ENCODE data around the gene ARL6IP1. TPM values are rescaled to one million over a fixed set of nuclear protein-coding genes. Genes with fewer than 3 reads are reported as not detected.

ARL6IP1 gene
- 21.0 TPM for total RNA-seq
- long read RNA-seq, transcript ARL6IP1-201 (6 exons, 2,409 nt) = major isoform, 76 of 77 reads
- long read RNA-seq, partial matches to known transcripts = 0 of 77 reads
- long read RNA-seq, other reads (novel, unspliced or antisense) = 0 of 77 reads

DNA sequence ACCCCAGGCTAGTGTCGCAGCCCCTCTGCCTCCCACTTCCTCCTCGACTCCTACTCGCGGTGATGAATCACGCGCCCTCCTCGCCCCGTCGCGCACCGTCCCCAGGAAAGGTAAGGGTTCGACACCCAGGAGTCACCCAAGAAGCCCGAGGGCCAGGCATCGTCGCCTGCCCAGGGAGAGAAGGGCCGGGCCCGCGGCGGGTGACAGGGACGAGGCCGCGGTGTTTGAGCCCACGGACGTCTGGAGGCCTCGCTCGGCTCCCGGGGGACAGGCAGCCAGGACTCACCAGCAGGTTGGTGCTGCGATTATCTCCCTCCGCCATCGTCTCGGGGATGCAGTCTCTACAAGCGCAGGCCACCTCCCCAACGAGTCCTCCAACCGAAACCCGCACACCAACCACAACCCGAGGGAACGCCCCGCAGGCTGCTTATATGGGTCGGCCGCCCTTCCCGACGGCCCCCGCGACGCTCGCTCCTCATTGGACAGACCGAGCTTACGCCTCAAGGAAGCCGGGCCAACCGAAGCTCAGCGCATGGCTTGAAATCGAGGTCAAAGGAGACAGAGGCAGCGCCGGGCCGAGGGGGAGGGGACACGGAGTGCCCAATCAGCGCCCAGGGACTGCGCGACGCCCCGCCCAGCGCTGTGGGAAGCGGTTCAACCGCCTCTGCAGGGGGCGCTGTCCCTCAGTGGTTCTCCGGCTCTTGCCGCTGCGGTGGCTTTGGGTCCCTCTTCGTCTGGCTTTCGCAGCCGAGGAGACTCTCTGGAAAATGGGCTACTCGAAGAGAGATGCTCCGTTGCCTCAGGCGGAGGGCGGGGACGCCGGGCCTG, at the start of gene ARL6IP1:
ARL6IP1 (minus strand) TSS at position 405 of the 828 bp plus-strand sequence; CDS start at position 322, 83 bp downstream.
- DNase-seq (peak; percentile 100), ATAC-seq (ENCODE audit: poor library complexity) (peak; percentile 99)
- intact Hi-C loops (cut with DNase I) = no loop called here

DNA sequence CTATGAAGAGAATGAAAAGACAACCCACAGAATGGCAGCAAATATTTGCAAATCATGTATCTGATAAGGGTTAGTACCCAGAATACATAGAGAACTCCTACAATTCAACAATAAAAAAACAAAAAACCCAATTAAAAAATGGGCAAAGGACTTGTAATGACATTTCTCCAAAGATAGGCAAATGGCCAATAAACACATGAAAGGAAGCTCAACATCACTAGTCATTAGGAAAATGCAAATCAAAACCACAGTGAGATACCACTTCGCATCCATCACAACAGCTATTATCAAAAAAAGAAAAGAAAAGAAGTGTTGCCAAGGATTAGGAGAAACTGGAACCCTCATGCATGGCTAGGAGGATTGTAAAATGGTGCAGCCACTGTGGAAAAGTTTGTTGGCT, 45.1 kb upstream of the ARL6IP1 start:
- ATAC-seq (ENCODE audit: poor library complexity) (no peak), DNase-seq (no peak)
- intact Hi-C loops (cut with DNase I) = no loop called here

DNA sequence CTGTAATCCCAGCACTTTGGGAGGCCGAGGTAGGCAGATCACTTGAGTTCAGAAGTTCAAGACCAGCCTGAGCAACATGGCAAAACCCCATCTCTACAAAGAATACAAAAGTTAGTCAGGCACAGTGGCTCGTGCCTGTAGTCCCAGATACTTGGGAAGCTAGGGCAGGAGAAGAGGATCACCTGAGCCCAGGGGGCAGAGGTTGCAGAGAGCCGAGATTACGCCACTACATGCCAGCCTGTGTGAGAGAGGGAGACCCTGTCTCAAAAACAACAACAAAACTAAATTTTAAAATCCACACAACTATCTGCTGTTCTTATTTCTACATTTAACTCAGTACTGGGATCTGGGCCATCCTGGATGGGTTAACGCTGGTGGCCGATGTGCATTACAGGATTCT, 41.2 kb upstream of the ARL6IP1 start:
- ATAC-seq (ENCODE audit: poor library complexity) = no peak
- no peak for DNase-seq
- intact Hi-C loops (cut with DNase I) = no loop called here

DNA sequence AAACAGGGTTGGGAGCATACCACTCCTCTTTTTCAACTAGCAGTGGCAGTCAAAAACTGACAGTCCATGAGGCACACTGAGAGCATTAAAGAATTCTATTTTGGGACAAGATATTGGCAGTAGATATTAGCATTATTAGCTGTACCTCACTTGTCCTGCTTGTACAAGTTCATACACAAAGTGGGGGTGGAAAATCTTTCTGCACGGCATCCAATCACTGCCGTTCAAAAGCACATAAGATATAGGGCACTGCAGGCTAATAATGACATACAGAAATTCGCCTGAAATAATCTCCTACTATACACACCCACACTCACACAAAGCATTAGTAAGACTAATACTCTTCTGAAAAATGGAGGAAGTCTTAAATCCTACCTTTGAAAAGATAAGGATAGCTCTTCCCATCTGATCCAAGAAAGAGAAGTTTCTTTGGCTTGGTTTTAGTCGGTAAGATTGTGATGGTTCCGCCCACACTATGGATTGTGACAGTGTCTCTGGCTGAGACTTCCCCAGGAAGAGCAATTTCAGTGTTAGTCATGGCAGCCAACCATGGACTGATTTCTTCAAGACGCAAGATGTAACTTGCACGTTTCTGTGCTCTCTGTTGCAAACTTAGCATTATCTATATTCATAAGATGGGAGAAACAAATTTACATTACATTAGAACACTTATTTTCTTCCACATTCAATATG, 40.6 kb upstream of the ARL6IP1 start:
- intact Hi-C loops (cut with DNase I) = no loop called here
- no peak for DNase-seq

DNA sequence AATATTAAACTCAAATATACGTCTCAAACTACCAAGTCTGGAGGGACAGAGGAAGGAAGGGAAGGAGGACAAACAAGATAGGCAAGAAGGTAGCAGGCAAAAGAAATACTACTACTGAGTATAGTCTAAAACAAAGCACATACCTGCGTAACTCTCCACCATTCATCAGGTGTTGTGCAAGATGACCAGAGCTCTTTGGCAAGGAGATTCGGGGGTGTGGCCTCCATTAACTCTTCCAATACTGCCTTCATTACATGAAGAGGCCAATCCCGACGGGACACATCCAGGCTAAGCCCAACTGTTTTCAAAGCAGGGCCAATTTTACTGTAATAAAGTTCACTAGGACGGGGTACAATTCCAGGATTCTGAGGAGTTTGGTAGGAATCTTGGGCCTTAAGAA, 38.2 kb upstream of the ARL6IP1 start:
- intact Hi-C loops (cut with DNase I) = loop anchor here (10.0 kb wide), 1 partner anchor 45 kb away; no protein-coding TSS in a partner anchor
- DNase-seq (no peak), ATAC-seq (ENCODE audit: poor library complexity) (no peak)

More for the DNA sequence above, 40.6 kb upstream of the ARL6IP1 start:
- ATAC-seq (ENCODE audit: poor library complexity) = no peak

DNA sequence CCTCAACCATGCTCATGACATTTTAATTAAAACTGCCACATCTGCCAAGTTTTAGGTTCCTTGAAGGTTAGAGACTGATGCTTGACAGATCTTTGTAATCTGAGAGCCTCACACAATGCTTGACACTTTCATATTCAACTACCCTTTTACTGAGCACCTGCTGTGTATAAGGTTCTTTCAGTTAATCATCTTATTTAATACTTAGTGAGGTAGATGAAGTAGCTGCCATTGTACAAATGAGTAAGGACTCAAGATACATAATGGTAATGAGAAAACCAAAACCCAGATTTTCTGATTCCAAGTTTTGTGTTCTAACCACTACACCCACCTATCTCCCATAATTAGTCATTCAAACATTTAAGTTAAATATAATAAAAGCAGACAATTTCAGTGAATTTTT, 35.4 kb upstream of the ARL6IP1 start:
- DNase-seq = no peak
- intact Hi-C loops (cut with DNase I) = loop anchor here (10.0 kb wide), 1 partner anchor 48 kb away; no protein-coding TSS in a partner anchor
- ATAC-seq (ENCODE audit: poor library complexity) = no peak

DNA sequence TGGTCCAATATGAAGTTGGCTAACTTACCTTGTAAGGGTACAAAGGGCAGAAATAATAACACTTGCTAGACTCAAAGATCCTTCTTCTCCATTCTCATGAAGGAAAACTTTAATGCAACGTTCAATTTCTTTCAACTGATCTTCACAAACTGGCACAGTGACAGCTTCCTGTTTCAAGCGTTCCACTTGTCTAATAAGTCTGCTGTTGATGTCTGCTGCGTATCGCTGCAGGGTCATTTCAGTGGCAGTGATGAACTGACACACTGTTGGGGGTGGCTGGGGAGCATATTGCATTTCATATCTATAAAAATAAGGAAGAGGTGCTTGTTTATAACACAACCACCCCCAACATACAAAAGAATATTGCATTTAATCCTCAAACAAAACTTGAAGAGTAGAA, 33.5 kb upstream of the ARL6IP1 start:
- intact Hi-C loops (cut with DNase I) = loop anchor here (10.0 kb wide), 1 partner anchor 50 kb away; no protein-coding TSS in a partner anchor
- DNase-seq (no peak), ATAC-seq (ENCODE audit: poor library complexity) (no peak)

DNA sequence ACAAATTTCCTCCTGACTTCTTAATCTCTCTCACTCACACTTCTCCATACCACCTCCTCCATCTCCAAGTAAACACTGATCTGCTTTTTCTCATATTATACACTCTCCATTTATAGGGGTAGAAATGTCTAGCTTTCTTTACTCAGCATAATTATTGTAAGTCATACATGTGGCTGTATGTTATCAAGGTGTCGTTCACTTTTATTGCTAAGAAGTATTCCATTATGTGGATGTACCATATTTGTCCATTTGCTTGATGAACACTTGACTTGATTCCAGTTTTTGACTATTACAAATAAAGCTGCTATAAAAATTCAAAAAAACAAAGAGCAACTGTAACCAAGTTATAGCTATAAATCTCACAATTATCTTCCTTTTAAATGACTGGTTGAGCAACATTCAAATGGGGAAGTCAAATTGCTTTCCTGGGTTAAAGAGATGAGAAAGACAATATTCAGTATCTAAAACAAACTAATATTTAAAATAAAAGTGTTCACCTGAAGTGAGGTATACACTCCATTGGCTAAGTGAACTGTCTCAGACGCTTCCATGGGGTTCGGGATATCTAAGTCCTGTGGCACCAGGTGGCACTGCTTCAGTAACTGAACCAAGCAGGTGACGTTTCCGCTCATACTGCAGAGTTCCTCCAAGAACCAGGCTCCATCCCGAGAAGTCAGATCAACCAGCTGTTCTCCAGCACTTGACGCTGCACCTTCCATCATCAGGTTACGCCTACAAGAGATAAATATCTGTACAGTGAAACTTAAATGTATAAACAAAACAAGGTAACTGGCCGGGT, 32.6 kb upstream of the ARL6IP1 start:
- ATAC-seq (ENCODE audit: poor library complexity) (no peak), DNase-seq (no peak)
- intact Hi-C loops (cut with DNase I) = loop anchor here (10.0 kb wide), 1 partner anchor 51 kb away; no protein-coding TSS in a partner anchor

DNA sequence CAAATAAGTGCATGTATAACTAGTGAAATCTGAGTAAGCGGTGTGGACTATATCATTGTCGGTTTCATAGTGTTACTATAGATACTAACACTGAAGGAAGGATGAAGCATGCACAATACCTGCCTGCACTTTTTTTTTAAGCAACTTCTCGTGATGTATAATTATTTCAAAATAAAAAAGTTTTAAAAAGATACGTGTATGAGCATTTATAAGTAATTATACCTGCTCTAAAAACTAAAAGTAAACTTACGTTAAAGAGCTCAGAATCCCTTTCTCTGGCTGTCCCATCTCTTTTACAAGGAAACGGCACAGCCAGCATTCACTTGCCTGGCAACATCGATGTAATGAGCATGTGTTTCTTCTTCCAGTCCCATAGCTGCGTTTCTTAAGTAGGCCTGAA, 31.3 kb upstream of the ARL6IP1 start:
- ATAC-seq (ENCODE audit: poor library complexity) (no peak), DNase-seq (no peak)
- intact Hi-C loops (cut with DNase I) = loop anchor here (10.0 kb wide), 1 partner anchor 52 kb away; no protein-coding TSS in a partner anchor

DNA sequence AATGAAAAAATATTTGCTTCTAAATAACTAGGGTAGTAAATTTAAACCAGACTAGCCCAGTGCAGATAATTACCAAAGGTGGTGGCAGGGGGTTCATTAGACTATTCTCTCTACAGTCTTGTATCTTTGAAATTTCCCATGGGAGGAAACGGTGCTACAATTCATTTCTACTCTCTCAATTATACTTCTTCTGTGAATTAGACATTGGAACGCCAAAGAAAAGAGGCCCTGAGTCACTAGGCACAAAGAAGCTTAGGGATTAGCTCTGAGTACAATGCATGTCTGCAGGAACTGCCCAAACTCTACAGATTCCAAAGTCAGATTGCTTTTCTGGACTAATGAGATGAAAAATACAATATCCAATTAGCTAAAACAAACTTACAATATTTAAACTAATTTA, 30.7 kb upstream of the ARL6IP1 start:
- ATAC-seq (ENCODE audit: poor library complexity) (no peak), DNase-seq (no peak)
- intact Hi-C loops (cut with DNase I) = loop anchor here (10.0 kb wide), 1 partner anchor 53 kb away; no protein-coding TSS in a partner anchor

DNA sequence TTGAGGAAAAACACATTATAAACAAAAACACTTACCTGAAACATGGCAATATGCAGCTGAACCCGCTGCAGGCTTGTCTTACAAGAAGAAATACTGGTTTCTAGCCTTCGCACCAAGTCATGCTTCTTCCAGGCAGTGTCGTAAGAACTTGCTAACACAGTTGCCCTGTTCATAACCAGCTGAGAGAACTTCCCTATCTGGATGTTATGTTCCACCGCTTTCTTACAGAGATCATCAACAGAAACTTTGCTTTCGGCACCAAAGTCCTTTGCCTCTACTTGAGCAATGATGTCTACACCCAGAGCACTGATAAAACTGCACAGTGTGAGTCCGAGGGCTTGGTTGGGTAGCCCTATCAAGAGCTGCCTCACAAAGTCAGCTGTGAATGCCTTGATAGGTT, 27.9 kb upstream of the ARL6IP1 start:
- no peak for ATAC-seq (ENCODE audit: poor library complexity)
- DNase-seq = no peak
- intact Hi-C loops (cut with DNase I) = no loop called here

DNA sequence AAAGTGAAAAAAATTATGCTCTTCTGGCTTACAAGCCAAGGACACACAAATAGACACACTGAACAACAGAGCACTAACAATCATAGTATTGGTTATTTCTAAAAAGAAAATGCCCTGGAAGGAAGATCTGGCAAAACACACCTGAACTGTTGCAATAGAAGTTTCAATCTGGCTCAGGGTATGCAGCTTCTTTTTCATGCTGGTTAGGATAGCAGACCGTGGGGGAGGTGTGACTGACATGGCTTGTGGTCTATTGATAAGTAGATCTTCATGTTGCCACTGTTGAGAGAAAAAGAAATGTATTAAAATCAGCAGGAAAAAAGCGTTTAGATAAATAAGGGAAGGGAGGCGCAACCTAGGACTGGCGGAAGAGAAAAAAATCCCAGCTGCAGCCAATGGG, 26.5 kb upstream of the ARL6IP1 start:
- no peak for DNase-seq
- ATAC-seq (ENCODE audit: poor library complexity) = no peak
- intact Hi-C loops (cut with DNase I) = no loop called here

DNA sequence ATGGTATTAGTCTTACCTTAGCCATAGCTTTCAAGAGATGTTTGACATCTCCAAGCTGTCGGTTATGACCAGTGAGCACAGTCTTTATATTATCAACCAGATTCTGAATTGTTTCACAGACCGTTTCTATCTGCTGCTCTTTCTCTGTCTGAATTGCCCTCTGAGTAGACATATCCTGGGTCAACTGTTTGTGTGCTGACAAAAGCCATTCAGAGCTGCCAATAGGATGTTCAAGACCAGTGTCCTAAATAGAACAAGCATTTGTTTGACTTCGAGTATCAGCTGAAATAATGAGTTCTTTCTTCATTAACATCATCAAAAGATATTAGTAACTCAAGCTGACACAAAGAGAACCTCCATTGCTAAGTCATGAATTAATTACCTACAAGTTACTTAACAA, 14.9 kb upstream of the ARL6IP1 start:
- ATAC-seq (ENCODE audit: poor library complexity) (no peak), DNase-seq (no peak)
- intact Hi-C loops (cut with DNase I) = no loop called here

DNA sequence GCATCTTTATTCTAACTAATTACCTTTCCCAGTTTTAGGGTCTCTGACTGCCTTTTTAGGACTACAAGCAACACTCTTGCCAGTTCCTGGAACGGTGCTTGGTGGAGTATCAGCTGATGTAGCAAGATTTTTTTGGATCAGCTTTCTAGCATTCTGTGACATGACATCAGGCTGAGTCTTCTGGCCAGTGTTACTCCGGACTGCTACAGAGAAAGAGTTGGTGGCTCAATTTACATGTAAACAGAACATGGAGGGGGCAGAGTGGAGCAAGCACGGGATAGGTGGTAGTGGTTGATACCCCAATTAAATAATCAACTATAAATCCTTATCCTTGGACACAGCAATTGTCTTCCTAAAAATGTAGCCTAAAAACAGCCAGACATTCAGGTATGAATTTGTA, 10.6 kb upstream of the ARL6IP1 start:
- no peak for ATAC-seq (ENCODE audit: poor library complexity)
- intact Hi-C loops (cut with DNase I) = no loop called here
- no peak for DNase-seq

DNA sequence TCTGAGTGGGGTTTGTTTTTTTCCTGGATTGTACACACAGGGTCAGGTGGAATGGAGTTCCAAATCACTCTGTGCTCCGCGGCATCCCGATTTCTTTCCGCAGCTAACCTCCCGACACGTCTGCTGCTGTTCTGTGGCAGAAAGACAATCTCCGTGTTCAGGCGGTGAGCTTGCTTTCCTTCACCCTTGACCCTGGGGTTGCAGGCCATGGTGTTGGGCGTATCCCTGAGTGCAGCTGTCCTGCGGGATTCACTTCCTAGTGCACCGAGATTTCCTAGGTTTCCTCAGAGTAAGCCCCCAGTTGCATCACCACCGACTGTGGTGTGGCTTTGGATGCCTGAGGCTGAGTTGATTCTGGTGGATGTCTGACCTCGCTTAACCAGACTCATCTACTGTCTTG, 7.8 kb upstream of the ARL6IP1 start:
- DNase-seq (no peak), ATAC-seq (ENCODE audit: poor library complexity) (no peak)
- intact Hi-C loops (cut with DNase I) = no loop called here

DNA sequence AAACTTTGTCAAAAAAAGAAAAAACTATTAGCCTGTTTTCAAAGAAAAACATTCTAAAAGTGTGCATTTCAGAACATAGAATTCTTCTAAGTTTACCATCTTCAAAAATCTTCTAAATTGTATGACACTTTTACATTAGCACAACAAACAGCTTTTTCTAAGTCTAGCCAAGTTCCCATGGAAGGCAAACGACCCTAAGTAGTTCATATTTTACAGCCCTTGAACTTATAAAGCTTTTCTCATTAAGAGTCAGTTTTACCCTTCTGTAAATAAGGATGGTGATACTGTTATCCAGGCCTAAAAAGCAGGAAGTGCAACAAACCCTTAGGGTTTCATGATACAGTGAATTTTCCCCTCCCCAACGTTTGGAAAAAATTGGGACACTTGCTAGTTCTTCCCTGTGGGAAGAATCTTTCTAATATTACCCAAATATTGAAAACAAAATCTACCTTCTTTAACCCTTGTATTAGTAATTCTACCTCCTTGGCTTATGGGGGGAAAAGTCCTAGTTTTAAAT, 4.0 kb upstream of the ARL6IP1 start:
- intact Hi-C loops (cut with DNase I) = no loop called here
- ATAC-seq (ENCODE audit: poor library complexity) = no peak

DNA sequence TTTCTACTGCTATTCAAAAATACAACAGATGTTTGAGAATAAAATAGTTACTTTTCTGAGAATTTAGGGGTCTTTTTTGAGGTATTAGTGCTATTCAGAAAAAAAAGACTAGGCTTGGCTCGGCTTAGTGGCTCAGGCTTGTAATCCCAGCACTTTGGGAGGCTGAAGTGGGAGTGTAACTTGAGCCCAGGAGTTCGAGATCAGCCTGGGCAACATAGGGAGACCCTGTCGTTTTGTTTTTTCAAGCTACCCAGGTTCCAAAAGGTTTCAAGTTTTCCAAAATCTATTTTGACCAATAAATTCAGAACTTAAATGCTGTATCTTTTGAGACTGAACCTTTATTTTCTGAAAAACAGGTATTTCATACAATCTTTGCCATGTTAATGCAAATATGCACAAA, 3.2 kb upstream of the ARL6IP1 start:
- intact Hi-C loops (cut with DNase I) = no loop called here
- no peak for DNase-seq
- no peak for ATAC-seq (ENCODE audit: poor library complexity)

More for the DNA sequence above, 4.0 kb upstream of the ARL6IP1 start:
- DNase-seq = no peak

DNA sequence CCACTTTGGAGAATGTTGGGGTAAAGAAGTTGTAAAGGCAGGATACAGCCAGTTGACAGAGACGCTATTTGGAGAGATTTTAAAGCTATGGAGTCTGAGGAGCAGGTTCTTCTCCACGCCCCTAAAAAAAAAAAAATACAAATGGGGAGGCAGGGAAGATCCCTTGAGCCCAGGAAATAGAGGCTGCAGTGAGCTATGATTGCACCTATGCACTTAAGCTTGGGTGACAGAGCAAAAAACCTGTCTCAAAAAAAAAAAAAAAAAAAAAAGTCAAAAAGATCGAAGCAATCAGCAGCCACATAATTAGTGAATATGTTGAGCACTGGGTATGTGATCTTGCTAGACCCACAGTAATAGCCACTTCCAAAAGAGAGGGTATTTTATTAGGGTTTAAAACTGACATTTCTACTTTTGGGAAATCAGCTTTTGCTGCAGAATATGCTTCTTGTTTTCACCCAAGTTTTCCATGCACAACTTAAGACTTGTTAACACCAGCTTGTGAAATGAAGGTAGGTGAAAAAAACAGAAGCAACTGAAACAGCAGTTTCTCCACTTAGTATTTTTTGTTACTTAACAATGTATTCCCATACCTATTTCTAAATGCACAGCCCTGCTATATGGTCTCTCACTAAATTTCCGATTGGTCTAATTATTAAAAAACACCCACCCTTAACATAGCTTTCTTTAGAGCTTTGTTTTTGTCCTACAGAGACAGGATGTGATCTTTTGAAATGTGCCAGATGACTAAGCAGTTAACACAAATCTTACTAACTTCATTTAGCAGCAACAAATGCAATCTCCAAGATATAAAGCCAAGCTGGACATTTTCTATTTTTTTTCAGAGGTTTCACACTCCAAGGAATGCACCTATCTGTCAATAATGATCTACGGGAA, 2.5 kb upstream of the ARL6IP1 start:
- intact Hi-C loops (cut with DNase I) = no loop called here

More for the DNA sequence above, 2.5 kb upstream of the ARL6IP1 start:
- no peak for DNase-seq
- ATAC-seq (ENCODE audit: poor library complexity) = no peak

All from Right ventricle myocardium superior (tissue), 1 donor.